NCI-H146 treated with DMSO at 0.1 percent for 48 hours (cell line): Measurements from ENCODE around the gene TPP2.

ENCODE experiments used
- DNase-seq: peaks from one replicate; lab custom pipeline; 2025; ENCODE audit not compliant: unreplicated experiment; lab: John Stamatoyannopoulos, UW

The TPP2 gene

DNA sequence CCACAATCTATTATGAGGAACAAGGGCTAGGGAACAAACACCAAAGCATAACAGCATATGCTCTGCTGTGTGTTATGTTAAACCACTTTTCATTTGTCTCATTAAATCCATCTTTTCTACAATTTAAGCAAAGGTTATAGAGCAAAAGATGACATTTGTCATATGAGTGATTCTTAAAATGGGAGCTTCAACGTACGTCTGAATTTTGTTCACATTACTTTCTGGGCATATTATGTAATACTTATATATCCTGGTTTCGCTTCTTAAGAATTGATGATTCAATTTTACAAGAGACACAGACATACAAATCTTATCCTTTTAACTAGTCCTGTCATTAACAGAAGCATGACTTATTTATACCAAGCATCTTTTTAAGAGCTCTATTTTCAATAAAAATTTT lies 3.3 kb upstream of the TPP2 start:
- DNase-seq = no peak

DNA sequence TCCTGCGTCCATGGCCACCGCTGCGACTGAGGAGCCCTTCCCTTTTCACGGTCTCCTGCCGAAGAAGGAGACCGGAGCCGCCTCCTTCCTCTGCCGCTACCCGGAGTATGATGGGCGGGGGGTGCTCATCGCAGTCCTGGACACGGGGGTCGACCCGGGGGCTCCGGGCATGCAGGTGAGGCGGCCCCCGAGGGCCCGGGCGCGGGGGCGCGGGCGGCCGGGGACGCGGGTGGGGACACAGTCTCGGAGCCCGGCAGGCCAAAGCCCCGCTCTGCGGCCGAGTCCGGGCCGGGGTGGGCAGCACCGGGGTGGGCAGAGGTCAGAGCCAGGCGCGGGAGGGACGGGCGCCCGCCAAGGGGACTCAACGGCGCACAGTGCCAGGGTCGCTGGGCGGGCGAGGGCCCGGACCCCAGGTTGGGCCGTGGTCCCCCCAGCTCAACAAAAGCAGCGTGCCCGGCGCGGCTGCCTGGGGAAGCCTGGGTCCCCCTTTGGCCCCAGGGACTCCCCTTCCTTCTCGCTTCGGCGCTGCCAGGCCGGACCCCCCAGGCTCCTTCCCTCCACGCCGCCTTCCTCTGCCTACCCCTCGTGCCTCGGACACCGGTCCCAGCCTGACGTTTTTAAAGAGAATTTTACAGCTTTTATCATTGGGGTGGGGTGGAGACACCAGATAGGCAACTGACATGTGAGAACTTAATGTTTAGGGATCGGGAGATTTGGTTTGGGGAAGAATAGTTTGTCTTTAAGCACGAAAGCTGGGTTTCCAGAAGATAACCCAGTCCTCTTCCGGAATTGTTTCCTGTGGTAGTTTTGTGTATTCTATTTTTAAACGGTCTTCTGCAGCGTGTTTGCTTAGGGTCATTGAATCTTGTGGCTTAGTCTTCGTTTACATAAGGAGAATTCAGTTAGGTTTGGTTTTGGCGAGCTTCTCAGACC lies 509 bp downstream of the TPP2 start:
- DNase-seq = peak; percentile 44

GRCh38 chr13:102598061-102598460 lies 1.3 kb downstream of the TPP2 start:
- no peak for DNase-seq

GRCh38 chr13:102599426-102600012 lies 2.7 kb downstream of the TPP2 start:
- no peak for DNase-seq

- DNase-seq = no peak
These were observed 9.9 kb downstream of the TPP2 start for GRCh38 chr13:102606537-102607309.

DNA sequence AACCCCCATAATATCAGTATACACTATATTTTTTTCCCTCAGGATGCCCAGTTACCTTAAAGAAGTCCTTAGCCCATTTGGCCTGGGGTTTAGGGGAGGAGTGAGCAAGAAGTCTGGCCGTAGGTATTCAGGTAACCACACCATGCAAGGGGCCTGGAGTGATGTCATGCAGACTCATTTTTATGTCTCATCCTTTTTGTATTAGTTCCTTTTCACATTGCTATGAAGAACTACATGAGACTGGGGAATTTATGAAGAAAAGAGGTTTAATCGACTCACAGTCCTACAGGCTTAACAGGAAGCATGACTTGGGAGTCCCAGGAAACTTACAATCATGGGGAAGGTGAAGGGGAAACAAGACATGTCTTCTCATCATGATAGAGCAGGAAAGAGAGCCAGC lies 12.2 kb downstream of the TPP2 start:
- DNase-seq = no peak

GRCh38 chr13:102609696-102610095 lies 12.9 kb downstream of the TPP2 start:
- no peak for DNase-seq

- DNase-seq = no peak
These were observed 13.6 kb downstream of the TPP2 start for GRCh38 chr13:102610296-102610895.

DNA sequence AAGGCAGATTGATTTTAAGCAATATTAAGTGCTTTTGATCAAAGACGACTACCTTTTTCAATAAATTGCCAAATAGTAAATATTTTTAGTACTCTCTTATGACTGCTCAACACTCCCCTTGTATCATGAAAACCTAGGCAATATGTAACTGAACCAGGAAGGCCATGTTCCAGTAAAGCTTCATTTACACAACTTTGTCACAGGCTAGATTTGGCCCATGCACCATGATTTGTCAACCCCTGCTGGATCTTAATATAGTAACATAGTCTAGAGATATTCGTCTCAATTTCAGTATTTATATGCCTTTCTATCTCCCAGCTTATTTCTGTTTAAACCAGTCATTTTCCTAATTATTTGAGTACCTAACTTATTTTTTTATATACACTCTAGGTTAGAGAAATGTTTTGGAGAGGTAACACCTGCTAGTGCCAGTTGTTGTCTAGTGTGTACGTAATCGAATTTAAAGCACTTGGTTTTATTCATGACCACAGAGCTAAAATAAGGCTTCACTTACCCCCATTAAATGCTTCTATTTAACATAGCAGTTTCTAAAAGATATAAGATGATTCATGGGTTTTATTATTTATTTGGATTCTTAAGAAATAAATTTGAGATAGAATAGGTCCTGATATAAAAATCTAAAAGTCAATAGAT lies 21.0 kb downstream of the TPP2 start:
- DNase-seq = no peak

GRCh38 chr13:102620516-102620915 lies 23.7 kb downstream of the TPP2 start:
- DNase-seq = peak; percentile 26

DNA sequence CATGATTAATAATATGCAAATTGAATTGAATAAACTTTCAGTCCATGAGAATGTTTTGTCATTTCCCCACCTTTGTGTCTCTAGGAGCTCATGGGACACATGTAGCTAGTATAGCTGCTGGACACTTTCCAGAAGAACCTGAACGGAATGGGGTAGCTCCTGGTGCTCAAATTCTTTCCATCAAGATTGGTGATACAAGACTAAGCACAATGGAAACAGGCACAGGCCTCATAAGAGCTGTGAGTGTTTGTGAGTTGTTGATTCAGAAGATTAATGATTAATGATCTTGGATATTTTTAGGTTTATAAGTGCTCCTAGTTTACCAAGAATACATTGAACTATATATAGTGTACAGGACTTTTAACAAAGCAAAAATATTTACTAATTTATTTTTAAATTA lies 30.1 kb downstream of the TPP2 start:
- DNase-seq = no peak

DNA sequence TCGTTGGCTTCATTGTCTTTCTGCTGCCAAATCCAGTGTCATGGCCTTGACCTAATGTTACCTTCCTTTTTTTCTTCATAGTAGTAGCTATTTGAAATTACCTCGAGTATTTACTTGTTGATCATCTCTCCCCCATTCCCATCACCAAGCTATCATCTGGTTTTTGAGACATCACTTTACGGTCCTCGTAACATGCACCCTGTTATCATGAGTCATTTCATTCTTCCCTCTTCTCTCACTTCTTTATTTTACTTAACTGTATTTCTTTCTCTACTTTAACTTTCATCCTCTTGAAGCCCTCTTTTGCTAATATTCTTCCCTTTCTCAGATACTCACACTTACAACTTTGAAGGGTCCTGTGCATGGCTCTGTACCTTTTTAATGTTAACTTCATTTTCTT lies 31.8 kb downstream of the TPP2 start:
- no peak for DNase-seq

- DNase-seq = no peak
These were observed 34.4 kb downstream of the TPP2 start for GRCh38 chr13:102631198-102631597.

DNA sequence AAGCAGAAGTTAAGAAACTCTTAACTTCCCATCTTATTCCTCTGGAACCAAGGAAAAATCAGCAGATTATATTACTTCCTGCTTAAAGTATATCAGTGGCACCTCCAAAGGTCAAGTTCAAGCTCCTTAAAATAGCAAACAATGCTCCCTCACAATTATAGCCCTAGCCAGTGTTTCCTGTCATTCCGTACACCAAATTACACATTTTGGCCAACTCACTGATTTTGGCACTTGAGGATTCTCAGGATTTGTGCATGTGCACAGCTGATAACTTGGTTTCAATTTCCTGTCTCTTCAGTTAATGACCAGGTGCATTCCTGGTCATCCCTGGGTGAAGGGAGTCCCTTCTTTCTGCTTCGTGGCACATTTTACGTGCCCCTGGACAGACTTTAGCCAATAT lies 42.0 kb downstream of the TPP2 start:
- no peak for DNase-seq

GRCh38 chr13:102642029-102642428 lies 45.2 kb downstream of the TPP2 start:
- DNase-seq = no peak

- no peak for DNase-seq
These were observed 45.7 kb downstream of the TPP2 start for GRCh38 chr13:102642475-102642874.

DNA sequence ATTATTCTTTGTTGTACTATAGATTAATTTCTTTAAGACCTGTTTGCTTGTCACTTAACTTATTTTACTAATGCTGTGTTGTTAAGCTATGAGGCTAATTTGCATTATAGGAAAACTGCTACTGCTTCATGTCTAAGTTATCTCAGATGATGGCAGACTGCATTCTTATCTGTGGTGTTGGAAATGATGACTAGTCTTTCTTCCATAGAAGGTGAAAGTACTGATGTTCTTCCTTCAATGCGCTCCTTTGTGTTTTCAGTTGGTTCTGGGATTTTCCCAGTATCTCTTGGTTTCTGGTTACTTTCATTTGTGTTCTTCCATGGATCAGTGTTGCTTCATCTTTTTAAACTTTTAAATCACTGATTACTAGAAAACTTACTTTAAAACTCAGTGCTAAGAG lies 46.9 kb downstream of the TPP2 start:
- DNase-seq = no peak

DNA sequence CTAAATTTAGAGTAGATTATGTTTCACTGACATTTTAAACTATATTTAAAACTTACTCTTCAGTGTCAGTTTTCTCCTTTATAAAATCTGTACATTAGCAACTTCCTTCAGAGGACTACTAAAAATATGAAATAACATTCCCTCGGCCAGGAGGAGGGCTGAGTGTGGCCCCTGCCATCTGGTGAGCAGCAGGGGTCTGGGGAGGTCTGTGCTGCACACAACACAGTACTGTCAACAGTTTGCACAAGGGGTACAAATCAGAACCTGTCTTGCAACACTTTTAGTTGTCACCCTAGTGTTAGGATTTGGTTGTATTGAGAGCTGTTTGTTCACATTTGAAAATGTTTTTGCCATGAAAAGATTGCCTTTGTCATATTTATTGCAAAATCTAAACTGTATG lies 48.9 kb downstream of the TPP2 start:
- no peak for DNase-seq

DNA sequence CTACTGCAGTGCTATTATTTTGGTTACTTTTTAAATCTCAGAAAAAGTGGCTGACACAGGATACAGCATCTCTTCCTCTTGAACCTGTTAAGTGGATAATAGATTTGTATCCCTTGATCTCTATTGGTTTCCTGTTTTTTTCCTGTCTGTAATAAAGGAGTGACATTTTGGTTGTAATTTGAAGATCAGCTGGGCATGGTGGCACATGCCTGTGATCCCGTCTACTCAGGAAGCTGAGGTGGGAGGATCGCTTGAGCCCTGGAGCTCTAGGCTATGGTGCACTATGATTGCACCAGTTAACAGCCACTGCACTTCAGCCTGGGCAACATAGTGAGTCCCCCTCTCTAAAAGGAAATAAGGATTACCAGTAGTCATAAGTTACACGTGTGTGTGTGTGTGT lies 51.3 kb downstream of the TPP2 start:
- no peak for DNase-seq

DNA sequence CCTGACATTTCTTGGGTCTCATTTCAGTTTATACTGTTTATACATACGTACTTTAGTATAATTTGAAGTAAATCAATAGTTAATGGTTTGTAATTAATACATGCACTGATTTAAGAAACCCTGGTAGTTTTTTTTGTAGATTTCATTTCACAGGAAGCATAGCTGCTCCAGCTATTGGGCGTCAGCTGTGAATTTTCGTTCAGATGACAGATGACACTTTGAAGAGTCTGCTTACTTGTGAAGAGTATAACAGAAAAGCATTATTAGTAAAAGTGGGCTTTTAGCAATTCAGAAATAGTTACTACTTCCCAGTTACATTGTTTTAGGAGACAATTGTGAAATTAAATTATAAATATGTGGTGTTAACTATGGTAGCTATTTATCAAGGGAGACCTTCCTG lies 53.7 kb downstream of the TPP2 start:
- no peak for DNase-seq

DNA sequence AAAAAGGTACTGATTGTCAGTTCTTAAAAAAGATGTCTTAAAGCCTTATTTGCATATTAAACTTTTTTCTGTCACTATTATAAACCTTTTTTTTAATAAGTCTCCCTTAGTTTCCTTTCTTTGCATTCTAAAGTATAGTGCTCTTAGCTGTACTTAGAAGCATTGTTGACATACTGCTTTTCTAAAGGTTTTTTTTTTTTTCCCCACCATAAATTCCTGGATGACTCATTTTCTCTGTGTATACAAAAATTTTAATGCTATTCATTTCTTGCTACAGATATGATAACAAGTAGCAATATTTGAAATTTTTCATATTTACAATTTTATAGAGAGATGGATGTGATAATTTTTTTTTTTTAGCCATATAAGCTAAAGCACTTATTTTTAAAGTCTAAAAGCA lies 54.6 kb downstream of the TPP2 start:
- no peak for DNase-seq
